NCI-H187 (cell line): ENCODE results near the gene NBEA.

Source experiments
- DNase-seq, 2 experiments: peaks; one replicate each; lab custom pipeline; 2025; lab: John Stamatoyannopoulos, UW

The NBEA gene

GRCh38 chr13:35702316-35702715 is 760.2 kb downstream of the NBEA start:
- DNase-seq = no peak

GRCh38 chr13:35703061-35703460 is 761.0 kb downstream of the NBEA start:
- DNase-seq = no peak

GRCh38 chr13:35704331-35704730 is 762.3 kb downstream of the NBEA start:
- no peak for DNase-seq

DNA sequence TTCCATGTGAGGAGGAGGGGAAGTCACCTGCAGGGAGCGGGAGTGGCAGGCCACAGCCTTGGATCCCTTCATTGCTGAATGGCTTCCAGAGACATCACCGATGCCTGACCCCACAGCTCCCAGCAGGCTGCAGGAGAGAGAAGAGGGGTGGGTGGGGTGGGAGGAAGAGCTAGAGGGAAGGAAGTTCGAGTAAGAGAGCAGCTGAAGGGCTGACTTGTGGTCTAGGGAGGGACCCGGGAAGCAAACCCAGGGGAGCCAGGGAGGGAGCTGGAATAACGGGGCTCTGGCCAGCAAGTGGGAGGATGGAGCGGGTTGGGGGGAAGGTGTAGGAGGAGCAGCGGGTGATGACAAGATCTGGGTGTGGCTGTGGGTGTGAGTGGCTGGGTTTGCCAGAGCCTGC is 764.2 kb downstream of the NBEA start:
- DNase-seq = no peak

DNA sequence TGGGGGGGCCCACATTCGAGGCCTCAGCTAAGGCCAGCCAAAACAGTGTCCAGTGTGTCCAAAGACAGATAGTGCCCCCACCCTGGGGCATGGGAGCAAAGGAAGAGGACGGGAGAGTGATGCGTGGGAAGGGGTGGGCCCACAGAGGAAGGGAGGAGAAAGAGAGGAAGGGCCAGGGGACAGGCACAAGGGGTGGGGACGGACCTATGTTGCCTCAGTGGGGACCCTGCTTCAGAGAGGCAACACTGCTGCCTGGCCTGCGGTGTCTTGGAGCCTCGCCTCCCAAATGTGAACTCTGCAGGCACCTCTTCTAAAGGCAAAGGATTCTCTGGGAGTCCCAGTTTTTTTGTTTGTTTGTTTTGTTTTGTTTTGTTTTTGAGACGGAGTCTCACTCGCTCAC is 764.7 kb downstream of the NBEA start:
- no peak for DNase-seq

GRCh38 chr13:35711909-35712308 is 769.8 kb downstream of the NBEA start:
- DNase-seq = no peak

DNA sequence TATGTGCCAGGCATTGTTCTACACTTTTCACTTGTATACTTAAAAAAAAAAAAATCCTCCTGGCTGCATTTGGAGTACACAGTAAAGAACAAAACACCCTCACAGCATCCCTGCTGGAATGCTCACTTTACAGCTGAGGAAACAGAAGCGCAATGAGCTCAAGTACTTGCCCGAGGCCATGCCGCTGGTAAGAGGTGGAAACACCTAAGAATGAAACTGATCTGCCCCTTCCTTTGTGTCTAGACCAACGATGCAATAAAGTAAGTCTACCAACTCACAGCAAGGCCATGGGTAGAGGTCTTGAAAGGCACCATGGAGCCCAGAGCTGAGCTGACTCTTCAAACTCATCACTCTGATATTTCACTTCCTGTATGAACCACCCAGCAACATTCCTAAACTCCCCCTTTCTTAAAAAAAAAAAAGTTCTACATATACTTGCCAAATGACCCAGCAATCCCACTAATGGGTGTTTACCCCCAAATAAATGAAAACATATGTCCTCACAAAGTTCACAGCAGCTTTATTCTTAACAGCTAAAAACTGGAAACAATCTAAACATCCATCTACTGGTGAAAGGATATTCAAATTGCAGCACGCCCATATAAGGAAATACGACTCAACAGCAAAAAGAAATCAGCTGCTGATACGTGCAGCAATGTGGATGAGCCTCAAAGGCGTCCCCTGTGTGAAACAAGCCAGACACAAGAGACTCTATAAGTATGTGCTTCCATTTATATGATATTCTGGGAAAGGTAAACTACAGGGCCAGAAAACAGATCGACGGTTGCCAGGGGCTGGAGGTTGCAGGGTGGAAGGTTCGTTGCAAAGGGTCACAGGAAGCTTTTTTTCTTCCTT is 771.1 kb downstream of the NBEA start:
- DNase-seq = no peak

GRCh38 chr13:35714121-35714520 is 772.1 kb downstream of the NBEA start:
- no peak for DNase-seq

DNA sequence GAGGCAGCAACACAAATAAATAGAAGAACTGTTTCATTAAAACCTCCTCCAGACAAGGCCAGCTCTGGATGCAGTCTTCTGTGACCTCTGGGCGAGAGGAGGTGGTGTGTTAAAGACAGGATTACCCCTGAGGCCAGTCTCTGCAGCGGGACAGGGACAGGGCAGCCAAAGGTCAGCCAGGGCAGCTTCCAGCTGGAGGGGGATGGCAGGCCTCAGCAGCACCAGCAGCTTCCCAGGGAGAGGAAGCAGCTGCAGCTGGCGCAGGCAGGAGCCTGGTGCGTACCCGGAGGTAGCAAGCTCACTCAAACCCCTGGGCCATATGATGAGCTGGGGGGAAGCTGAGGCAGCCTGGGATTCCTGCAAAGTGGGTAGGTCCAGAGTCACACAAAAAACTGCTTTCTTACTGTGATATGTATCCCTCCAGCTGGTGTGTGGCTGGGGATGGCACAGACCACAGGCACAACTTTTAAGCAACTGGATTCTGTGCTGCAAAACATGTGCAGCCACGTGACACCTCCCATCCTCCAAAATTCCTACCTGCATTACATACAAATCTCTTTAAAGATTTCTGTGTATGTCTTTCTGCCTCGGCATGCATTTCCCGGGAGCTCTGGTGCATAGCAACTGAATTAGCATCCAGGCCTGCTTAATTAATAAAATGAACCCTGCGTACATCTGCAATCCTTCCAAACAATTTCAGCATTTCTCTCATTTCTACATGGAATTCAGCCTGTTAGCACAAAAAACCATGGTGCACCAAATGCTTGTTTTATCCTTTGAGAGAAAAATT is 772.7 kb downstream of the NBEA start:
- no peak for DNase-seq

GRCh38 chr13:35716186-35716585 is 774.1 kb downstream of the NBEA start:
- no peak for DNase-seq

DNA sequence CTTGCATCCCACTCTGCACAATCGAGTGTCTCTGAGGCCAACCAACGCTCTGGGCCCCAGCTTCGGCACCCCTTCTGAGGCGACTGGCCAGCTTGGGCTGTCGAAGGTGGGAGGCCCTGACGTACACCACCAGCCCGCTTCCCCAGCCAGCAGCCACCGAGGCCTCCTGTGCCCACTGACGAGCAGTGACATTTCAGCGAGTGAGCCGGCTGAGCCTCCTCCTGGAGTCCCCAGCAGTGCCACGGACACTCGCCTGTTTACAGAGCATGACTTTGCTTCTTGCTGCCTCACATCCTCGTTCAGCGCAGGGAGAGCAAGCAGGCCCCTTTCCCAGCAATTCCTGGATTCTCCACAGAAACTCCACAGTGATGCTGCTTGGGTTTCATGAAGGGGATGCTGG is 774.7 kb downstream of the NBEA start:
- no peak for DNase-seq

DNA sequence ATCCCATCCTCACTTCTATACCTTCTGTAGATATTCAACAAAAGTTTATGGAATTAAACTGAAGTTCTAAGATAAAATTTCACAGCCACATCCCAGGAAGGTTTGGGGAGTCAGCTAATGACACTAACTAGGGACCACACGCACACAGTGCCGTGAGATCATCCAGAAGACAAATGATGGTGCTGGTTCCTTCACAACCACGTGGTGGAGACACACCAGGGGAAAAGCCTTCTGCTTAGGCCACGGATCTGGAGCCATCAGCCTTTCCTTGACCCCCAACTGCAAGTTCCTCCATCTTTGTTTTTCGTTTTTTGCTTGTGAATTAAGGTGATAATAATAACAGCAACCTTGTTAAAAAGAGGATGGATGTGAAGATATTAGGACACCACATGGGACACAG is 776.0 kb downstream of the NBEA start:
- DNase-seq = no peak

GRCh38 chr13:35720290-35720689 is 778.2 kb downstream of the NBEA start:
- DNase-seq = no peak

GRCh38 chr13:35720690-35721554 is 778.9 kb downstream of the NBEA start:
- DNase-seq = no peak
